Fibroblast of mammary gland (primary cell): ENCODE results near the gene MYH14.
"Not testable (repeated sequence)": the region's sequence is repeated elsewhere in the genome, so short reads cannot be mapped to it uniquely, and the experiment has no call there.

Source experiments
- DNase-seq: peaks from one replicate; pipeline ENCODE4 v3.0.0-alpha.2; 2010; ENCODE audit warnings: low read depth
- H3K4me3 ChIP-seq: 2 replicates; pipeline ENCODE4 v1.5.1; 2011; ENCODE audit warnings: low read depth, mild to moderate bottlenecking, low read length, moderate library complexity; ENCODE audit not compliant: control insufficient read depth
- TF ChIP-seq, protein P1 (sequence below): conservative IDR thresholded peaks from 2 replicates; pipeline ENCODE4 v1.5.1; 2011; ENCODE audit warnings: low read depth, low read length, inconsistent platforms; ENCODE audit not compliant: control insufficient read depth, insufficient read depth

MYH14 gene

DNA sequence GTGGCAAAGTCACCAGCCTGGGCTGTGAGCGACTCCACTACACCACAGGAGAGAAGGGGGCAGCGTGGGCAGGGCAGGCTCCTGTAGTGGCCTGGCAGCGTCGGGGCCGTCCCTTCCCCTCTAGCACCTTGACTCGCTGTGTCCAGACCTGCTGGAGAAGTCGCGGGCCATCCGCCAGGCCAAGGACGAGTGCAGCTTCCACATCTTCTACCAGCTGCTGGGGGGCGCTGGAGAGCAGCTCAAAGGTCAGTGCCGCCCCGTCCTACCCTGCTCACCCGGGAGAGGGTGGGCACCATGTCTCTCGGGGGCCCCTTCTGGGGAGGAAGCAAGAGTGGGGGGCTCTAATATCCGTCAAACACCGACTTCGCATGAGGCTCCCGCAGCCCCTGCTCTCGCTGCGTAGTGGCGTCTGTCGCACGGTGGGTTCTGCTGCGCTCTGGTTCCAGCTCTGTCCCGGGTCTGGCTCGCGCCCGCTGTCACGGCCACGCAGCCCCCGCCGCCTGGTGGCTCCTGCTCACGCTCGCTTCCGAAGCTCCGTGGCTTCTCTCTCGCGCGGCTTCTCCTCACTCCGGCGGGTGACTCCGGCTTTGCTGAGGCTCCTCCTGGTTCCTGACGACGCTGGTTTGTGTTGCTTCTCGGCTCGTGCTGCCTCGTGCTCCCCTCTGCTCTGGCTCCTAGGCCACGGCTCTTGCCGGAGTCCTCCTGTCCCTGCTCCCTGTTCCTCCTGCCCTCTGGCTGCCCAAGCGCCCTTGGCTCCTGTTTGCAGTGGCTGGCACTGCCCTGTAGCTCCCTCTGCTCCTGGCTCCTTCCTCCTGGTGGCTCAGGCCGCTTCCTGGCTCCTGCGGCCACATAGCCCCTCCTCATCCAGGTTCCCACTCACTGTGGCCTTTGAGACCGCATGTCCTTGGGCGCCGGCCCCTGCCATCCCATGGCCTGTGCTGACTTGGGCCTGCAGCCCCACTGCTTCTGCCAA, 27.2 kb downstream of the MYH14 start:
- no peak overlapping the region for H3K4me3 ChIP-seq
- TF ChIP-seq, protein P1, sequence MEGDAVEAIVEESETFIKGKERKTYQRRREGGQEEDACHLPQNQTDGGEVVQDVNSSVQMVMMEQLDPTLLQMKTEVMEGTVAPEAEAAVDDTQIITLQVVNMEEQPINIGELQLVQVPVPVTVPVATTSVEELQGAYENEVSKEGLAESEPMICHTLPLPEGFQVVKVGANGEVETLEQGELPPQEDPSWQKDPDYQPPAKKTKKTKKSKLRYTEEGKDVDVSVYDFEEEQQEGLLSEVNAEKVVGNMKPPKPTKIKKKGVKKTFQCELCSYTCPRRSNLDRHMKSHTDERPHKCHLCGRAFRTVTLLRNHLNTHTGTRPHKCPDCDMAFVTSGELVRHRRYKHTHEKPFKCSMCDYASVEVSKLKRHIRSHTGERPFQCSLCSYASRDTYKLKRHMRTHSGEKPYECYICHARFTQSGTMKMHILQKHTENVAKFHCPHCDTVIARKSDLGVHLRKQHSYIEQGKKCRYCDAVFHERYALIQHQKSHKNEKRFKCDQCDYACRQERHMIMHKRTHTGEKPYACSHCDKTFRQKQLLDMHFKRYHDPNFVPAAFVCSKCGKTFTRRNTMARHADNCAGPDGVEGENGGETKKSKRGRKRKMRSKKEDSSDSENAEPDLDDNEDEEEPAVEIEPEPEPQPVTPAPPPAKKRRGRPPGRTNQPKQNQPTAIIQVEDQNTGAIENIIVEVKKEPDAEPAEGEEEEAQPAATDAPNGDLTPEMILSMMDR: no peak
- DNase-seq: no peak

DNA sequence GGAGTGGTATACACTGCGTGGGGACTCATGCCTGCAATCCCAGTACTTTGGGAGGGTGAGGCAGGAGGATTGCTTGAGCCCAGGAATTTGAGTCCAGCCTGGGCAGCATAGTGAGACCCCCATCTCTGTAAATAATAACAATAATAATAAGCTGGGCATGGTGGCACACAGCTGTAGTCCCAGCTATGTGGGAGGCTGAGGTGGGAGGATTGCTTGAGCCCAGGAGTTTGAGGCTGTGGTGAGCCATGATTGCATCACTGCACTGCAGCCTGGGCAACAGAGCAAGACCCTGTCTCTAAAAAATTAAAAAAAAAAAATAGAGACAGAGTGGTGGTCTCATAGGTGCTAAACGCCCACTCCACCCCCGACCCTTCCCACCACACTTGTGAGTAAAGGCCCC, 28.0 kb downstream of the MYH14 start:
- H3K4me3 ChIP-seq, DNase-seq: not testable (repeated sequence)

DNA sequence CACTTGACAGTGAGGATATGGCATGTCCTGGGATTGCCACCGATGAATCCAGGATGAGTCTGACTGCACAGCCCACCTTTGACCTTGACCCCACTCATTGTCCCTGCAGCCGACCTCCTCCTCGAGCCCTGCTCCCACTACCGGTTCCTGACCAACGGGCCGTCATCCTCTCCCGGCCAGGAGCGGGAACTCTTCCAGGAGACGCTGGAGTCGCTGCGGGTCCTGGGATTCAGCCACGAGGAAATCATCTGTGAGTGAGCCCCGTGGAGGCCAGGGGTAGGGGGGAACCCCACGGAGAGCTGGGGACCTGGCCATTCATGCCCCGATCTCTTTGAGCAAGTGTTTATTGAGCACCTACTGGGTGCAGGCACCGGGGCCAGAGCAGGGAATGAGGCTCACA, 28.4 kb downstream of the MYH14 start:
- TF ChIP-seq, protein P1: no peak
- no peak for DNase-seq
- no peak overlapping the region for H3K4me3 ChIP-seq

DNA sequence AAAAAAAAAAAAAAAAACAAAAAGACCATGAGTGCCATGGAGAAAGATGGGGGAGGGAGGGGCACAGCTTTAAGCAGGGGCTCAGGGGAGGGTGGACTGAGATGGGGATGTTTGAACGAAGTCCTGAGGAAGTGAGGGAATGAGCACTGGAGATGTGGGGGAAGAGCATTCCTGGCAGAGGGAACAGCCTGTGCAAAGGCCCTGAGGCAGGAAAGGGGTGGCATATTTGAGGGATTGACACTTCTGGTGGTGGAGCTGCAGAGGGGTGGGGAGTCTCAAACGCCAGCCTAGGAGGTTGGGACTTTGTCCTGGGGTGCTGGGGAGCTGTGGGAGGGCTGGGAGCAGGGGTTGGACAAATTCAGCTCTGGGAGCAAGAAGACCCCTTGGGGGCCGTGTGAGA, 29.2 kb downstream of the MYH14 start:
- TF ChIP-seq, protein P1: no peak
- DNase-seq: no peak
- H3K4me3 ChIP-seq: no peak overlapping the region

DNA sequence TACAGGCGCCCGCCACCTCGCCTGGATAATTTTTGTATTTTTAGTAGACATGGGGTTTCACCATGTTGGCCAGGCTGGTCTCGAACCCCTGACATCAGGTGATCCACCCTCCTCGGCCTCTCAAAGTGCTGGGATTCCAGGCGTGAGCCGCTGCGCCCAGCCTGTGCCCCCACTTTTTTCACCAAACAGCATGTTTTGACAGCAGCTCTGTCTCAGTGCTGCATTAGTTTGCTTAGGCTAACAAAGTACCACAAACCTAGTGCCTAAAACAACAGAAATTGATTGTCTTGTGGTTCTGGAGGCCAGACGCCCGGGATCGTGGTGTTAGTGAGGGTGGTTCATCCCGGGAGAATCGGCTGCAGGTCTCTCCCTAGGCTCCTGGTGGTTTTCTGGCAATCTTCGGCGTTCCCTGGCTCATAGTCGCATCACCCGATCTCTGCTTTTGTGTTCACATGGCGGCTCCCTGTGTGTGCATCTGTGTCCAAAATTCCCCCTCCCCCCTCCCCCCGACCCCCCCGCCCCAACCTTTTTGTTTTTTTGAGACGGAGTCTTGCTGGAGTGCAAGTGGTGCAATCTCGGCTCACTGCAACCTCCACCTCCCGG, 30.0 kb downstream of the MYH14 start:
- TF ChIP-seq, protein P1: no peak
- peak; percentile 21 for DNase-seq
- no peak overlapping the region for H3K4me3 ChIP-seq

DNA sequence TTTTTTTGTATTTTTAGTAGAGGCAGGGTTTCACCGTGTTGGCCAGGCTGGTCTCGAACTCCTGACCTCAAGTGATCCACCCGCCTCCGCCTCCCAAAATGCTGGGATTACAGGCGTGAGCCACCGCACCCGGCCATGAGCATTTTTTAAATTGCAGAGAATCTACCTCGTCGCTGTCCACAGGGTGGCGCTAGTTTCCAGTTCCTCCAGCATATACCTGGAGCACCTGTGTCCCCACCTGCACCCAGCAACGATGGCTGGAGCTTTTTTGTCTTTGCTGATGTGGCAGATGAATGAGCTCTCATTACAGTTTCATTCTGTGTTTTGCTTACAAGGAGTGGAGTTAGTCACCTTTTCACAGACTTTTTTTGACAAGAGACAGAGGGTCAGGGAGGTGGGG, 34.1 kb downstream of the MYH14 start:
- not testable (repeated sequence) for DNase-seq, H3K4me3 ChIP-seq
- TF ChIP-seq, protein P1: peak; percentile 10

DNA sequence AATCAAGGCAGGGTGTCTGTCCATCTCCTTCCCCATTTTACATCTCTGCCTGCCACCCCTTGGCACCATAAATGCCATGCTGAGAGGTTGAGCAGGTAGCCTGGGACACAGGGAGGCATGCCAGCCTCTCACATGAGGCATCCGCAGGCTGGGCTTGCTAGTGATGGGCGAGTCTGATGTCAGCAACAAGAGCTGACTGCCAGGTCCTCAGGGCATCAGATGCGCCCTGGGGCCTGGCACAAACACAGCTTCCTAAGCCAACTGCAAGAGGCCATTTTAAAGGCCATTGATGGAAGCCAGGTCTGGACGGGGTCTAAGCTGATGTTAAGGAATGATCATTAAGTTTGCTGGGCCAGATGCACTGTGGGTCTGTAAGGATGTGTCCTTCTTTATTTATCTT, 34.6 kb downstream of the MYH14 start:
- no peak for DNase-seq
- TF ChIP-seq, protein P1: no peak
- H3K4me3 ChIP-seq: no peak overlapping the region
